PC-3 (cell line): Measurements from ENCODE around the gene NME4. TPM values are rescaled to one million over a fixed set of nuclear protein-coding genes. Genes with fewer than 3 reads are reported as not detected.

Source experiments
- ATAC-seq: fragments of 200-7000 bp; cut with Tn5 transposase; 2 replicates; pipeline ENCODE4 v1.9.1; 2020; ENCODE audit warnings: mild to moderate bottlenecking, moderate library complexity
- BruUV-seq: library from RNA; stranded (reverse); fragments of 400-500 nt; replicated peaks from 2 replicates; lab custom pipeline; 2021; lab: Mats Ljungman, UMichigan
- CTCF ChIA-PET: fragments of 300-600 bp; sonication (Branson Sonifier 250); formaldehyde crosslinking; loops from one replicate; lab custom pipeline; 2022; ENCODE audit warnings: antibody characterized with exemption; lab: Charles Lee
- POLR2A ChIA-PET: fragments of 300-600 bp; sonication (Branson Sonifier 250); formaldehyde crosslinking; loops from one replicate; lab custom pipeline; 2022; ENCODE audit warnings: antibody characterized with exemption; ENCODE audit not compliant: unreplicated experiment; lab: Charles Lee
- DNase-seq: peaks from one replicate; pipeline ENCODE4 v3.0.0-alpha.2; 2015
- H2AFZ ChIP-seq: fragments of 300-600 bp; sonication (generic); 2 replicates; pipeline ENCODE4 v1.6.0; 2016; ENCODE audit warnings: antibody characterized with exemption, low read length
- H3F3A ChIP-seq: fragments of 300-600 bp; sonication (generic); one replicate; pipeline ENCODE4 v1.6.0; 2017; ENCODE audit warnings: antibody characterized with exemption, low read length, control low read depth, mild to moderate bottlenecking; ENCODE audit not compliant: unreplicated experiment
- H3K27ac ChIP-seq: fragments of 300-600 bp; sonication (generic); 2 replicates; pipeline ENCODE4 v1.5.1; 2016; ENCODE audit warnings: mild to moderate bottlenecking, low read length
- H3K27me3 ChIP-seq: fragments of 300-600 bp; sonication (generic); 2 replicates; pipeline ENCODE4 v1.6.1; 2016; ENCODE audit warnings: low read length, mixed read lengths
- H3K36me3 ChIP-seq: fragments of 300-600 bp; sonication (generic); 2 replicates; pipeline ENCODE4 v1.6.1; 2016; ENCODE audit warnings: low read depth, mixed run types, low read length, mixed read lengths
- H3K4me1 ChIP-seq: fragments of 300-600 bp; sonication (generic); 2 replicates; pipeline ENCODE4 v1.5.1; 2016; ENCODE audit warnings: low read length; ENCODE audit not compliant: insufficient read depth
- H3K4me2 ChIP-seq: fragments of 300-600 bp; sonication (generic); 2 replicates; pipeline ENCODE4 v1.6.0; 2016; ENCODE audit warnings: low read length
- H3K4me3 ChIP-seq: fragments of 300-600 bp; sonication (generic); 2 replicates; pipeline ENCODE4 v1.5.1; 2016; ENCODE audit warnings: mild to moderate bottlenecking, low read length, mixed read lengths
- H3K79me2 ChIP-seq: fragments of 300-600 bp; sonication (generic); 2 replicates; pipeline ENCODE4 v1.6.1; 2017; ENCODE audit warnings: low read length, mixed read lengths
- H3K9ac ChIP-seq: fragments of 300-600 bp; sonication (generic); 2 replicates; pipeline ENCODE4 v1.6.0; 2016; ENCODE audit warnings: mild to moderate bottlenecking, low read length
- H3K9me2 ChIP-seq: fragments of 300-600 bp; sonication (generic); replicated peaks from 2 replicates; pipeline ENCODE4 v1.6.1; 2016; ENCODE audit warnings: mixed run types, low read length, mixed read lengths
- H3K9me3 ChIP-seq: fragments of 300-600 bp; sonication (generic); 2 replicates; pipeline ENCODE4 v1.6.1; 2016; ENCODE audit warnings: low read length, mixed read lengths
- H4K20me1 ChIP-seq: fragments of 300-600 bp; sonication (generic); 2 replicates; pipeline ENCODE4 v1.6.1; 2016; ENCODE audit warnings: low read length, mixed read lengths
- CTCF ChIP-seq: fragments of 300-600 bp; sonication (generic); conservative IDR thresholded peaks from 2 replicates; pipeline ENCODE4 v1.5.1; 2017; ENCODE audit warnings: antibody characterized with exemption, low read depth, mild to moderate bottlenecking, low read length
- EZH2 ChIP-seq: fragments of 300-600 bp; sonication (generic); IDR thresholded peaks from one replicate; pipeline ENCODE4 v1.6.1; 2017; ENCODE audit warnings: antibody characterized with exemption, mild to moderate bottlenecking, low read length; ENCODE audit not compliant: unreplicated experiment
- EZH2phosphoT487 ChIP-seq: fragments of 300-600 bp; sonication (generic); IDR thresholded peaks from 2 replicates; pipeline ENCODE4 v1.6.1; 2018; ENCODE audit warnings: mild to moderate bottlenecking, antibody characterized with exemption, low read length, borderline replicate concordance
- intact Hi-C: fragments of 100-400 bp; cut with micrococcal nuclease; formaldehyde crosslinking; loops from 2 replicates; pipeline ENCODE4 v1.9.0; 2023
- total RNA-seq: library from RNA; depleted of rRNA; stranded (reverse); fragments of >200 nt; gene quantifications from 2 replicates; pipeline ENCODE4 v1.2.3, GENCODE V29; 2014

Gene NME4
- total RNA-seq, 1 experiment from 2014 or later: 182 TPM

GRCh38 chr16:392450-393030, 4.5 kb upstream of the NME4 start:
- no peaks in the 10 kb centered on the region for H3K36me3 ChIP-seq
- no peaks in the 10 kb centered on the region for H3K9me2 ChIP-seq
- no TSS peak for BruUV-seq
- ChIA-PET CTCF (interaction anchor here (0.6 kb wide), 1 partner anchor 9 kb away, joined by 4 read pairs; no protein-coding TSS in a partner anchor), POLR2A (no interaction called here)
- H3K4me3 ChIP-seq: no peak overlapping the region
- no peak for DNase-seq
- H3K9me3 ChIP-seq: no peaks in the 10 kb centered on the region
- no peaks in the 10 kb centered on the region for H4K20me1 ChIP-seq
- H3K27me3 ChIP-seq: no peaks in the 10 kb centered on the region
- no peak overlapping the region for H2AFZ ChIP-seq
- H3K27ac ChIP-seq: no peak overlapping the region
- H3K4me2 ChIP-seq: no peak overlapping the region
- no peak overlapping the region for H3K9ac ChIP-seq
- intact Hi-C loops: no loop called here
- no peak for TF ChIP-seq EZH2phosphoT487
- no peak for TF ChIP-seq EZH2
- TF ChIP-seq CTCF: no peak
- H3K79me2 ChIP-seq: no peaks in the 10 kb centered on the region
- no peaks in the 10 kb centered on the region for H3F3A ChIP-seq
- H3K4me1 ChIP-seq: no peaks in the 10 kb centered on the region; the same call in 1 of the 2 replicates
- ATAC-seq: no peak

GRCh38 chr16:396199-396598, 800 bp upstream of the NME4 start:
- Histone ChIP-seq H3K9me2 (no peaks in the 10 kb centered on the region), H3K9ac (no peak overlapping the region), H3K4me3 (peak overlapping the region; percentile 65; the same call in 1 of the 2 replicates), H3K79me2 (peaks cover 4% of the 10 kb centered on the region; the same call in 1 of the 2 replicates), H3K27me3 (no peaks in the 10 kb centered on the region), H3K9me3 (no peaks in the 10 kb centered on the region), H4K20me1 (no peaks in the 10 kb centered on the region), H3K4me2 (peak overlapping the region; percentile 91), H3F3A (no peaks in the 10 kb centered on the region), H3K36me3 (no peaks in the 10 kb centered on the region), H2AFZ (peak overlapping the region; percentile 74; the same call in 1 of the 2 replicates), H3K27ac (no peak overlapping the region), H3K4me1 (peaks cover 6% of the 10 kb centered on the region)
- ChIA-PET CTCF (no interaction called here), POLR2A (no interaction called here)
- intact Hi-C loops: no loop called here
- TF ChIP-seq EZH2 (no peak), EZH2phosphoT487 (no peak), CTCF (no peak)
- DNase-seq: no peak
- no peak for ATAC-seq
- no TSS peak for BruUV-seq

- peak overlapping the region; percentile 91 for H3K4me2 ChIP-seq
- ChIA-PET POLR2A (no interaction called here), CTCF (no interaction called here)
- peak overlapping the region; percentile 74 for H2AFZ ChIP-seq
- peaks cover 6% of the 10 kb centered on the region for H3K4me1 ChIP-seq
- H3K79me2 ChIP-seq: peaks cover 4% of the 10 kb centered on the region; the same call in 1 of the 2 replicates
- H4K20me1 ChIP-seq: no peaks in the 10 kb centered on the region
- no peaks in the 10 kb centered on the region for H3K9me3 ChIP-seq
- no peaks in the 10 kb centered on the region for H3K27me3 ChIP-seq
- TF ChIP-seq EZH2: no peak
- TF ChIP-seq EZH2phosphoT487: no peak
- TF ChIP-seq CTCF: no peak
- intact Hi-C loops: no loop called here
- no peaks in the 10 kb centered on the region for H3F3A ChIP-seq
- no TSS peak for BruUV-seq
- ATAC-seq: peak; percentile 37
- H3K9ac ChIP-seq: no peak overlapping the region
- H3K36me3 ChIP-seq: no peaks in the 10 kb centered on the region
- H3K27ac ChIP-seq: no peak overlapping the region
- peak; percentile 54 for DNase-seq
- peak overlapping the region; percentile 65 for H3K4me3 ChIP-seq
- H3K9me2 ChIP-seq: no peaks in the 10 kb centered on the region
These were observed 394 bp upstream of the NME4 start for GRCh38 chr16:396605-397004.
